HFFc6 (cell line): ENCODE measurements around the gene KSR2. TPM values are rescaled to one million over a fixed set of nuclear protein-coding genes. Genes with fewer than 3 reads are reported as not detected.

Experiments used
- DNase-seq: peaks from one replicate; pipeline ENCODE4 v3.0.0-alpha.2; 2018
- H3K27ac Mint-ChIP-seq: 2 replicates; pipeline ENCODE4 v1.8.0; 2020; ENCODE audit warnings: mild to moderate bottlenecking, mixed read lengths
- H3K27me3 Mint-ChIP-seq: 2 replicates; pipeline ENCODE4 v1.8.0; 2021; ENCODE audit warnings: mild to moderate bottlenecking, moderate library complexity, mixed read lengths; ENCODE audit not compliant: insufficient read depth
- H3K36me3 Mint-ChIP-seq: 2 replicates; pipeline ENCODE4 v1.8.0; 2021; ENCODE audit warnings: low read depth, mixed read lengths
- H3K4me1 Mint-ChIP-seq: 2 replicates; pipeline ENCODE4 v1.8.0; 2020; ENCODE audit warnings: low read depth, mixed read lengths
- H3K4me3 Mint-ChIP-seq: 2 replicates; pipeline ENCODE4 v1.8.0; 2020; ENCODE audit warnings: mild to moderate bottlenecking, moderate library complexity, mixed read lengths
- H3K9me3 Mint-ChIP-seq: 2 replicates; pipeline ENCODE4 v1.8.0; 2020; ENCODE audit warnings: mild to moderate bottlenecking, mixed read lengths
- total RNA-seq, 6 experiments: library from RNA; stranded (reverse); fragmentation: NEBNext Ultra II Directional; extraction: Animal tissue kit (Norgen Biotek cat#: 25700); gene quantifications; 2 replicates in 1 of 6; 3 replicates in 5 of 6; pipeline ENCODE4 v1.2.3, GENCODE V29; 2021
- TF ChIP-seq, protein P1 (sequence below): fragments of 200-600 bp; sonication (generic); IDR thresholded peaks from 2 replicates; pipeline ENCODE4 v1.5.0; 2021; ENCODE audit warnings: antibody characterized with exemption, mild to moderate bottlenecking

KSR2 gene
- total RNA-seq, 6 experiments from 2014 or later, result 0.09 to 0.22 (median 0.12) TPM; not detected in 2

DNA sequence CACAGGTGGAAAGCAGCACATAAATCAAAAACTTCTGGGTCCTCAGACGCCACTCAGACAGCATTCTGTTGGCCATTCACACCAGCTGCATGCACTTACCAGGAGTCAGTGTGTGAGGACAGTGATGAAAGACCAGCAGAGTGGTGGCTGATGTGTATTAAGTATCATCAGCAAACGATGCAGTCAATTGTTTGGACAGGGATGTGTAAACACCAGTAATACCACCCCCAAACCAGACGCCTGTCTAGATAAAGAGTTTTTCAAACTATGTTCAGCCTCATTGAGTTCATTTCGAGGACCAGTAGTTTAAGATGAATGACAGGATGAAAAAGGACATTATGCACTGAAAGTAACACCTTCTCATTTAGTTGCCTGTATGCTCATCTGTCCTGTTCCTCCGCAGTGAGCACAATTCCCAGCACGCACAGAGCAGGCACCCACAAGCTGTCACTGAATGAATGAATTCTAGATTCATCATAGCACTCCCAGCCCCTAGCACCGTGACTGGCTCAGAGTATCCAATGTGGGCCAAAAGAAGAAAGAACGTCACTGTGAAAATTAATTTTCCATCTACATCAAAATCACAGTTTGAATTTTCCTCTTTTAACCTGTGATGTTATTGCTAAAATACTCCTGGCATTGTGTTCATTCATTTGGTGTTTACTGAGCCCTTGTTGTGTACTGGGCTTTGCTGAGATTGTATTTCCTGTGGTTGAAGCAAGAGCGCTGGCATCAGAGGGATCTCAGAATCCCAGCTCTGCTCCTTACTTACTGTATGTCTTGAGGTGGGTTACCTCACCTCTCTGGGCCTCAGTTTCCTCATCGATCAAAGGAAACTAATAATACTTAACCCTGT lies 482.6 kb downstream of the KSR2 start:
- H3K27ac Mint-ChIP-seq, result no peak overlapping the region
- H3K27me3 Mint-ChIP-seq, result peaks cover 5% of the 10 kb centered on the region
- no peaks in the 10 kb centered on the region for H3K36me3 Mint-ChIP-seq
- TF ChIP-seq, protein P1, sequence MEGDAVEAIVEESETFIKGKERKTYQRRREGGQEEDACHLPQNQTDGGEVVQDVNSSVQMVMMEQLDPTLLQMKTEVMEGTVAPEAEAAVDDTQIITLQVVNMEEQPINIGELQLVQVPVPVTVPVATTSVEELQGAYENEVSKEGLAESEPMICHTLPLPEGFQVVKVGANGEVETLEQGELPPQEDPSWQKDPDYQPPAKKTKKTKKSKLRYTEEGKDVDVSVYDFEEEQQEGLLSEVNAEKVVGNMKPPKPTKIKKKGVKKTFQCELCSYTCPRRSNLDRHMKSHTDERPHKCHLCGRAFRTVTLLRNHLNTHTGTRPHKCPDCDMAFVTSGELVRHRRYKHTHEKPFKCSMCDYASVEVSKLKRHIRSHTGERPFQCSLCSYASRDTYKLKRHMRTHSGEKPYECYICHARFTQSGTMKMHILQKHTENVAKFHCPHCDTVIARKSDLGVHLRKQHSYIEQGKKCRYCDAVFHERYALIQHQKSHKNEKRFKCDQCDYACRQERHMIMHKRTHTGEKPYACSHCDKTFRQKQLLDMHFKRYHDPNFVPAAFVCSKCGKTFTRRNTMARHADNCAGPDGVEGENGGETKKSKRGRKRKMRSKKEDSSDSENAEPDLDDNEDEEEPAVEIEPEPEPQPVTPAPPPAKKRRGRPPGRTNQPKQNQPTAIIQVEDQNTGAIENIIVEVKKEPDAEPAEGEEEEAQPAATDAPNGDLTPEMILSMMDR, result no peak
- H3K9me3 Mint-ChIP-seq, result peaks cover 57% of the 10 kb centered on the region
- H3K4me3 Mint-ChIP-seq, result no peak overlapping the region
- no peak for DNase-seq
- no peaks in the 10 kb centered on the region for H3K4me1 Mint-ChIP-seq

DNA sequence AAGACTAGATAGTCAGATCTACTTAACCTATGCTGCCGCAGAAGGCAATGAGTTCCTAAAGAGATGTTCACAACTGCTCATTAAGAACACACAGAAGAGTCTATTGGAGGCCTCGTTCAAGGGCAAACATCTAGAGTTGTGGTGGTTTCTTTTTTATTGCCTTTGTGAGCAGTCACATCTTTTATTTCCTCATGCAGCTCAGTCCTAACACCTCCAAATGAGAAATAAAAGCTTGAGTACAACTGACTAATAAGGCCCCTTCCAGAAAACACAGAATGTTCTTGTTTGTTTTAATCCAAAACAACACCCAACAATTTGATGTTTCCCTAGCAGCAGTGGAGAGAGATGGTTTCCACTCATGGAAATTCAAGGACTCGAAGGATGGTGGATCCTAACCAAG lies 483.9 kb downstream of the KSR2 start:
- DNase-seq, result no peak
- H3K4me1 Mint-ChIP-seq, result no peaks in the 10 kb centered on the region
- no peak overlapping the region for H3K27ac Mint-ChIP-seq
- TF ChIP-seq, protein P1, result no peak
- H3K9me3 Mint-ChIP-seq, result peaks cover 56% of the 10 kb centered on the region
- H3K27me3 Mint-ChIP-seq, result peaks cover 5% of the 10 kb centered on the region
- H3K4me3 Mint-ChIP-seq, result no peak overlapping the region
- H3K36me3 Mint-ChIP-seq, result no peaks in the 10 kb centered on the region

DNA sequence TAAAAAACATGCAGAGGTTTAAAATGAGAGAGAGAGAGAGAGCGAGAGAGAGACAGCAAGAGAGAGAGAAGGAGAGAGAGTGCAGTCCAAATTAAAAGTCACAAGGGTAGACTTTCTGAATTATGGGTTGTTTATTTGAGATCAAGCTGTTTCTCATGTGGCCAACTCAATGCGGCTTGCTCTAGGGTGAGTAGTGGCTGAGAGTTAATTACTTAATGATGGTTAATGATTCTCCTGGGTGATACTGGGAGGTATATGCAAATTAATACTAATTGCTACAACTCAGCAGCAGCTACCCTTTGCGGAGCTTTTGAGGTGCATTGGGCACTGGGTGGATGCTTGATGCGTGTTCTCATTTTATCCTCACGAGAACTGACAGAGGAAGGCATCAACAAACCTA lies 485.3 kb downstream of the KSR2 start:
- H3K4me1 Mint-ChIP-seq, result no peaks in the 10 kb centered on the region
- H3K4me3 Mint-ChIP-seq, result no peak overlapping the region
- H3K27me3 Mint-ChIP-seq, result peaks cover 5% of the 10 kb centered on the region
- no peaks in the 10 kb centered on the region for H3K36me3 Mint-ChIP-seq
- H3K9me3 Mint-ChIP-seq, result peaks cover 50% of the 10 kb centered on the region
- H3K27ac Mint-ChIP-seq, result no peak overlapping the region
- DNase-seq, result no peak
- TF ChIP-seq, protein P1, result no peak

DNA sequence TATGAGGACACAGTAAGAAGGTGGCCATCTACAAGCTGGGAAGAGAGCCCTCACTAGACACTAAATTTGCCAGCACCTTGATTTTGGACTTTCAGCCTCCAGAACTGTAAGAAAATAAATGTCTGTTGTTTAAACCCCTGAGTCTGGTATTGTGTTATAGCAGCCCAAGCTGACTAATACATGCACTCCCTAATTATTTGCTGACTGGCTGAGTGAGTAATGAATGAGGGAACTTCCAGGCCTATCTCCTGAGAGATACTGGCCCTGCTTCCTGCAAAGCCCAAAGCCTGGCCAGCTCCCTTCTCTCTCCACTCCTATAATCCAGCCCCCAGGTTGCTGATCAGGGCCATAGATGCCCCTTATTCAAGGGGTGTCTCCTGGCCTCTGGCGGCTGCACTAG lies 487.3 kb downstream of the KSR2 start:
- Mint-ChIP-seq H3K27ac (no peak overlapping the region), H3K4me3 (no peak overlapping the region), H3K9me3 (peaks cover 45% of the 10 kb centered on the region), H3K4me1 (no peaks in the 10 kb centered on the region), H3K36me3 (no peaks in the 10 kb centered on the region), H3K27me3 (peaks cover 4% of the 10 kb centered on the region)
- TF ChIP-seq, protein P1, result no peak
- DNase-seq, result no peak

DNA sequence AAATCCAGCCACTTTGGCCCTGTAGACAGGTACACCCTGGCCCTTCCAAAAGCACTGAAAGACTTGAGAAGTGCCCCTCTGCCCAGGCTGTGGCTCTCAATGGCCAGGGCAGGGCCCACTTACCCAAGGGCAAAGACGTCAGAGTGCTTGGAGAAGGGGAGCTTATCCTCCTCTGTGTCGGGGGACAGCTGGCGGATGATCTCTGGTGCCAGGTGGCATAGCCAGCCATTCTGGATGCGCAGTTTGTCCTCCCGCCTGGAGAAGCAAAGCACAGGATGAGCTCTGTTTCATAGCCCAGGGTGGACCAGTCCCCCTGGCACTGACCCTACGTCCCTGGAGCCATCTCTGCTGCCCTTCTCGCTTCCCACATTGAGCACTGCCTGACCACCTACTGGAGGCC lies 492.4 kb downstream of the KSR2 start:
- H3K4me3 Mint-ChIP-seq, result no peak overlapping the region
- TF ChIP-seq, protein P1, result no peak
- peaks cover 34% of the 10 kb centered on the region for H3K9me3 Mint-ChIP-seq
- H3K27ac Mint-ChIP-seq, result no peak overlapping the region
- no peaks in the 10 kb centered on the region for H3K27me3 Mint-ChIP-seq
- no peak for DNase-seq
- no peaks in the 10 kb centered on the region for H3K36me3 Mint-ChIP-seq
- no peaks in the 10 kb centered on the region for H3K4me1 Mint-ChIP-seq
